Tibial nerve (tissue), 4 donors: Measurements from ENCODE around the gene NOVA1.

ENCODE experiments used
- EP300 ChIP-seq, 2 donors: sonication (generic); formaldehyde crosslinking; IDR thresholded peaks; one replicate each; pipeline ENCODE4 v1.6.1; 2017; ENCODE audit warnings: antibody characterized with exemption in 2 of 2, mild to moderate bottlenecking in 1 of 2
- POLR2A ChIP-seq, 2 donors: fragments of 450-650 bp; IDR thresholded peaks; one replicate each; pipeline ENCODE4 v1.6.1; 2017; ENCODE audit warnings: antibody characterized with exemption in 2 of 2, mild to moderate bottlenecking in 2 of 2, moderate library complexity in 2 of 2
- TF ChIP-seq, protein P1 (sequence below), 5 experiments: fragments of 200-600 bp in 3 of 5; fragments of 450-650 bp in 2 of 5; sonication (generic) in 3 of 5; IDR thresholded peaks; one replicate each; pipeline ENCODE4 v1.5.1; 2016 to 2019; ENCODE audit warnings: antibody characterized with exemption in 5 of 5, mild to moderate bottlenecking in 3 of 5, moderate library complexity in 2 of 5

DNA sequence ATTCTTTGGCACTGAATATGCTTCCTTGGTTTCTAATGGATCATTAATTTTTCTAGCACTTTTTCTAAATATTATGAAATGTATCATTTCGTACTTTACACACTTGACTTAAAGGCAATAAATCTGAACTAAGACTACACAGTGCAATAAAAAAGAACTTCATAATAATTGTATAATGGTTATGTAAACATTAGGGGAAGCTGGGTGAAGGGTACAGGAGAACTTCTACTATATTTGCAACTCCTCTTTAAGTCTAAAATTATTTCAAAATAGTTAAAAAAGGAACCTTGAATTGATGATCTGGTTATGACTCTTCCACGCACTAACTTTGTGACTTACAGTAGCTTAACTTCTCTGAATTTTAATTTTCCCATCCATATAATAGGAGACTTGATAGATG, 5.1 kb upstream of the NOVA1 start:
- TF ChIP-seq, protein P1, sequence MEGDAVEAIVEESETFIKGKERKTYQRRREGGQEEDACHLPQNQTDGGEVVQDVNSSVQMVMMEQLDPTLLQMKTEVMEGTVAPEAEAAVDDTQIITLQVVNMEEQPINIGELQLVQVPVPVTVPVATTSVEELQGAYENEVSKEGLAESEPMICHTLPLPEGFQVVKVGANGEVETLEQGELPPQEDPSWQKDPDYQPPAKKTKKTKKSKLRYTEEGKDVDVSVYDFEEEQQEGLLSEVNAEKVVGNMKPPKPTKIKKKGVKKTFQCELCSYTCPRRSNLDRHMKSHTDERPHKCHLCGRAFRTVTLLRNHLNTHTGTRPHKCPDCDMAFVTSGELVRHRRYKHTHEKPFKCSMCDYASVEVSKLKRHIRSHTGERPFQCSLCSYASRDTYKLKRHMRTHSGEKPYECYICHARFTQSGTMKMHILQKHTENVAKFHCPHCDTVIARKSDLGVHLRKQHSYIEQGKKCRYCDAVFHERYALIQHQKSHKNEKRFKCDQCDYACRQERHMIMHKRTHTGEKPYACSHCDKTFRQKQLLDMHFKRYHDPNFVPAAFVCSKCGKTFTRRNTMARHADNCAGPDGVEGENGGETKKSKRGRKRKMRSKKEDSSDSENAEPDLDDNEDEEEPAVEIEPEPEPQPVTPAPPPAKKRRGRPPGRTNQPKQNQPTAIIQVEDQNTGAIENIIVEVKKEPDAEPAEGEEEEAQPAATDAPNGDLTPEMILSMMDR (IDR thresholded peaks at IDR 0.05), result no peak
- TF ChIP-seq POLR2A (IDR thresholded peaks at IDR 0.05) (no peak), EP300 (IDR thresholded peaks at IDR 0.05) (no peak)
